HG02840 (cell line): ENCODE data around the gene RAB39B.
A peak's percentile ranks its signal among the peaks of the same experiment; 100 is the strongest.
"Not testable (repeated sequence)": the region's sequence is repeated elsewhere in the genome, so short reads cannot be mapped to it uniquely, and the experiment has no call there.

Source experiments
- ATAC-seq: cut with Tn5 transposase; IDR thresholded peaks from one replicate; pipeline ENCODE4 v1.9.1; 2021; ENCODE audit warnings: mild to moderate bottlenecking, moderate library complexity, moderate number of reproducible peaks; ENCODE audit not compliant: unreplicated experiment, low FRiP score

The RAB39B gene, protein sequence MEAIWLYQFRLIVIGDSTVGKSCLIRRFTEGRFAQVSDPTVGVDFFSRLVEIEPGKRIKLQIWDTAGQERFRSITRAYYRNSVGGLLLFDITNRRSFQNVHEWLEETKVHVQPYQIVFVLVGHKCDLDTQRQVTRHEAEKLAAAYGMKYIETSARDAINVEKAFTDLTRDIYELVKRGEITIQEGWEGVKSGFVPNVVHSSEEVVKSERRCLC

DNA sequence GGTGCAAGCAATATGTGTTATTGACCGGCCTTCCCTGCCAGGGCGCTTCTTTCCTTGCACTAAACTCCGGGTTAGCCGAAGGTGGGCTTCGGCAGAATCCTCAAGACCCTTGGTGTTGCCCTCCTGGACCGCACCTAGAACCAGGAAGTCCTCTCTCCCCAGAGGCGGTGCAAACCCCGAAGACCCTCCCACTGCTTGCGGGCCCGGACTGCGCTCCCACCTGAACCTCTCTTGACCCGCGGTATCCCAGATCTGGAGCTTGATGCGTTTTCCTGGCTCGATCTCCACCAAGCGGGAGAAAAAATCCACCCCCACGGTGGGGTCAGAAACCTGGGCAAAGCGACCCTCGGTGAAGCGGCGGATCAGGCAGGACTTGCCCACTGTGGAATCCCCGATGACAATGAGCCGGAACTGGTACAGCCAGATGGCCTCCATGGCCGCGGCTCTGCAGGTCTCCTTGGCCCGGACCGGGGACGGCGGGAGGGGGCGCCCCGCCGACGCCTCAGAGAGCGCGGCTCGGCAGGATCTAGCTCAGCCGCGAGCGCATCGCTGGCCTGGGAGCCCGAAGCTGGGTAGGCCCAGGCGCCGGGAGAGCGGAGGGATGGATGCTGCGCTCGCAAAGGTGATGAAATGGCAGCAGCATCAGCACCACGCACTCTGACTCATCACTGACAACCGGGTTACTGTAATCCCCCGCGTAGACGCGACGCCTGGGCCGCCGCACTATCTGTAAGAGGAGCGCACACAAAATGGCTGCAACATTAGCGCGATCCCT is at the start of gene RAB39B:
Gene RAB39B, minus strand, starts transcription at position 638 of the 775 bp plus-strand sequence. Its CDS starts 203 bp downstream, at position 435.
- peak; percentile 88 for ATAC-seq

DNA sequence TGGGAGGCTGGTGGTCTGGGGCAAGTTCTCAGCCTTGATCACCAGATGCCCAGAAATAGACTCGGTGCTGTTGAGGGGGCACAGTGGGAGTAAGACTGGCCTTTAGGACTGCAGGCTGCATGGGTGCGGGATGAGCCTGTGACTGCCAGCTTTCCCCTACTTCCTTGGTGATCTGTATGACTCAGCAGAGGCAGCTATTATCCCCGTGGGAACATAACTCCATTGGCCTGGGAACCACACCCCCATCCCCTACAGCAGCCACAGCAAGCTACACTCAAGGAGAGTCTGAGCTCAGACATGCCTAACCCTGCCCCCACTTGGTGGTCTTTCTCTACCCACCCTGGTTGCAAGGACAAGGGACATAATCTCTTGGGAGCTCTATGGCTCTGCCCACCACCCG is 49.5 kb upstream of the RAB39B start:
- ATAC-seq, result no peak

DNA sequence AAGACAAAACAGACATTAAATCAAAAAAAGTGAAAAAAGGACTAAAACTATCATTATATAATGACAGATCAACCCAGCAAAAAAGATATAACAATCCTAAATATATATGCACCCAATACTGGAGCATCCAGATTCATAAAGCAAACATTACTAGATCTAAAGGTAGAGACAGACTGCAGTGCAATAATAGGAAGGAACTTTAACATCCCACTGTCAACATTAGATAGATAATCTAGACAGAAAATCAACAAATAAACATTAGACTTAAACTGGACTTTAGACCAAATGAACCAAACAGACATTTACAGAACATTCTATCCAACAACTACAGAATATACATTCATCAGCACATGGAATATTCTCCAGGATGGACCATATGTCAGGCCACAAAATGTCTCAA is 29.5 kb upstream of the RAB39B start:
- no peak for ATAC-seq

- no peak for ATAC-seq
Observed at GRCh38 chrX:155279873-155280272, 15.6 kb upstream of the RAB39B start.

GRCh38 chrX:155270969-155271368 is 6.7 kb upstream of the RAB39B start:
- ATAC-seq, result no peak

GRCh38 chrX:155267995-155268394 is 3.7 kb upstream of the RAB39B start:
- ATAC-seq, result not testable (repeated sequence)

- ATAC-seq, result no peak
Observed at GRCh38 chrX:155266439-155266838, 2.1 kb upstream of the RAB39B start.

GRCh38 chrX:155262970-155263754 is 1.1 kb downstream of the RAB39B start:
- no peak for ATAC-seq

DNA sequence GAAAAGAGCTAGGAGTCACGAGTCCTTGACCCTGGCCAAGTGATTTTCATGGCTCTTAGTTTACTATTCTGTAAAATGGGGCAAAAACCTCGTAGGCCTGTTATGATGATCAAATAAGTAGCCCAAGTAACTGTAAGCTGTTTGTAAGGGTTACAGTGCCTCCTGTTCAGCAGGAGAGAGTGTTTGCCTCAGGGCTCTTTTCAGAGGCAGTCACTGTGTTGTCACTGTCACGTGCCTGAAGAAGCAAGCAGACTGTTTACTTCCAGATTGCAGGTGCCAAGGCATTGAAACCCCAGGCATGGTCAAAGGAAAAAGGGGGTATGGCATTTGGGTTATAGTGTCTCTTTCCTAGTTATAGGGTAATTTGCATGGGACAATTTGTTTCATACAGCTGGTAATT is 4.5 kb downstream of the RAB39B start:
- no peak for ATAC-seq

- no peak for ATAC-seq
Observed at GRCh38 chrX:155251391-155251790, 12.9 kb downstream of the RAB39B start.

GRCh38 chrX:155247497-155247896 is 16.8 kb downstream of the RAB39B start:
- no peak for ATAC-seq

DNA sequence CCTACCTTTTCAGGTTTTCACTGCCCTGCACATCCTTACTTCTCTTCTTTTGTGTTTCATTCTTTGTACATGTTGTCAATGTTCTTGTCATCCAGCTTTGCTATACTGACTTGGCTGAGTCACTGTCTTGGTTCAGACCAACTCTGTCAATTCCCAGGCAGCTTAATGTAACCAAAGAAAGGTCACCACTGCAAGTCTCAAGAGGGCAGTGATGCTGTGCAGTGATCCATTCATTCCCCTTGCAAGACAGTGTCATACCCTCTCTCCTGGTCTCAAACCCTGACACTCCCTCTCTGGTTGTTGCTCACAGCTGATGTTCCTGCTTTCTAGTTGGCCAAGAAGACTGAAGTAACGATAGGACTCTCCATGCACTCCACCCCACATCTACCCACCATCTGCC is 17.5 kb downstream of the RAB39B start:
- no peak for ATAC-seq

- no peak for ATAC-seq
Observed at GRCh38 chrX:155242300-155242699, 22.0 kb downstream of the RAB39B start.

GRCh38 chrX:155237719-155238118 is 26.6 kb downstream of the RAB39B start:
- no peak for ATAC-seq

GRCh38 chrX:155235891-155236290 is 28.4 kb downstream of the RAB39B start:
- ATAC-seq, result no peak

DNA sequence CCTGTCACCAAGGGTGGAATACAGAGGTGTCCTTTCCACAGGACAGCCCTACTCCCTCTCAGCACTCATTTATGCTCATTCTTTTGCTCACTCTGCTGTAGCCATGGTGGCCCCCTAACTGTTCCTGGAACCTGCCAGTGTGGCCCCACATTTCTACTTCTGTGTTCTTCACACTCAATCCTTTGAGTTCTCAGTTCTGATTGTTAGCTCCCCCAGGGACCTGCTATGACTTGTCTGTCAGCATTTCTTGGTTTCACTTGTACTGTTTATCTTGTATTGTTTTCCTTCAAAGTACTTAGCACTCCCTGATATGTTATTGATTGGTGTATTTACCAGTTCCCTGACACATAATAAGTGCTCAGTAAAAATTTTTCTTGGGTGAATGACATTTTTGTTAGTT is 33.1 kb downstream of the RAB39B start:
- no peak for ATAC-seq

GRCh38 chrX:155225774-155226173 is 38.5 kb downstream of the RAB39B start:
- ATAC-seq, result no peak

- ATAC-seq, result not testable (repeated sequence)
Observed at GRCh38 chrX:155223746-155224145, 40.5 kb downstream of the RAB39B start.

DNA sequence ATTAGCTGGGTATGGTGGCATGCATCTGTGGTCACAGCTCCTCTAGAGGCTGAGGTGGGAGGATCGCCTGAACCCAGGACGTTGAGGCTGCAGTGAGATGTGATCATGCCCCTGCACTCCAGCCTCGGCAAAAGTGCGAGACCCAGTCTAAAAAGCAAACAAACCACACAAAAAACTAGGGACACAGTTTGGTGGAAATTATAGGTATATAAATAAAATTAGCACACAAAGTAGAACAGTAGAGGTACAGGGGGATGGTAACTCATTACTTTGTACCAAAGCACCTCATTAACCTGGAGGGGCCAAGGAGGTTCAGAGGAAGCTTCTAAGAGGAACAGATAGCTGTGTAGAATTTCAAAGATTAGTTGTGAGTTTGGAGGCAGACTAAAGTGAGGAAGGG is 42.9 kb downstream of the RAB39B start:
- no peak for ATAC-seq

DNA sequence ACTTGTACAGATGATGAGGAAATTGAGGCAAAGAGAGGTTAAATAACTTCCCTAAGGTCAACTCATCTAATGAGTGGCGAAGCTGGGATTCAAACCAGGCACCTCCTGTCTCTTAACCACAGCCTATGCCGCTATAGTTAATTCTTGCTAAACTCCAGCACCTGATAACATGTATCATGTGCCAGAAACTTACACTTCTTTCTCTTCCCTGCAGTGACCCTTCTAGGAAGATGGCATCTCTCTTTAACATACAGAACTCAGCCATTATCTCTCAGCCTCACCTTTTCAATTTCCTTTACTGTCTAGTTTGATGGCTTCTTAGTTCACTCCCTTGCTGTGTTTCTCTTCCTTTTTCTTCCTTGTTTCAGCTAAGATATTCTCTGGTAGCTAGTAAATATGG is 45.5 kb downstream of the RAB39B start:
- no peak for ATAC-seq

DNA sequence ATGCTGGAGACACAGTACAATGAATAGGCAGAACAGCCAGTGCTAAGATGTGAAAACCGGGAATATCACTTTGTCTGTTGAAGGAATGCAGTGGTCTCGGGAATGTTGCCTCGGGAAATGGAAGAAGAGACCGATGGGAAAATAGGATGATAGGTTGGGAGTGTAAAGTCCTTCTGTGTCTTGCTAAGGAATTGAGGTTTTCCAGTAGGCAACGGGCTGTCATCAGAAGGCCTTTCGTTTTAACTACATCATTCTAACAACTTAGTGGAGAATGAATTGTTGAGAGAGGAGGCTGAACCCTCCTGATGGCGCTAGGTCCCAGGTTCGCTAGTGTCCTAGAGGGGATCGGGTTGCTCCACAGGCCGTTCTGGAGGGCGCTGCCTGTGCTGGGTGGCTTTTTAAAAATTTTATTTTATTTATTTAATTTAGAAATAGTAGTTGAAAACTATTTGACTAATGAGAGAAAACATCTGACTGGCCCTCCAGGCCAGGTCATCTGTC is 47.3 kb downstream of the RAB39B start:
- no peak for ATAC-seq
